GM13976 (cell line): ENCODE measurements around the gene ACSL6.

Source experiments
- DNase-seq: peaks from one replicate; pipeline ENCODE4 v3.0.0; 2012; ENCODE audit warnings: low spot score
- CTCF ChIP-seq: IDR thresholded peaks from 2 replicates; pipeline ENCODE4 v1.5.1; 2012; ENCODE audit warnings: borderline replicate concordance, mild to moderate bottlenecking; ENCODE audit not compliant: insufficient read depth; ENCODE audit errors: extremely low read depth, missing control alignments, control extremely low read depth
- in situ Hi-C: fragments of 300-500 bp; cut with MboI; formaldehyde crosslinking; loops from one replicate; pipeline ENCODE4 v1.12.0; 2022; ENCODE audit warnings: low sequenced_read_pairs, mixed read lengths, inconsistent platforms; ENCODE audit not compliant: unreplicated experiment

The ACSL6 gene

GRCh38 chr5:131950706-131951105, 60.8 kb downstream of the ACSL6 start:
- TF ChIP-seq CTCF = no peak
- in situ Hi-C loops = no loop called here
- no peak for DNase-seq

DNA sequence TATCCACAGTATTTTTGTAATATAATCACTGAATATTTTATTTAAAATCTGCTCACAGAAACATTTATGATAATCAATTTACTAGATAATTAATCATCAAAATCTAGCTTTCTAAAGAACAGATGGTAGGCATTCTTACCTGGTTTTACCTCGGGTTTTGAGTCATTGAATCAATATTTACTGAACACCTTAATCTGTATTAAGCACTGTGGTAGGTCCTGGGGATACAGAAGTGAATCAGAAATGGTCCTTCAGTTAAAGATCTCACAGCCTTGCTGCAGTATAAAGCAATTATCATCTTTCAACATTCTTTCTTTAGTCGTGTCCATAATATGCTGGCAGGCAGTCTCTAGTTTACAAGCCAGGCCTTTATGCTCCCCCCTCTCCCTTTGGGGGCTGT, 64.0 kb downstream of the ACSL6 start:
- no peak for DNase-seq
- in situ Hi-C loops = no loop called here
- TF ChIP-seq CTCF = no peak

DNA sequence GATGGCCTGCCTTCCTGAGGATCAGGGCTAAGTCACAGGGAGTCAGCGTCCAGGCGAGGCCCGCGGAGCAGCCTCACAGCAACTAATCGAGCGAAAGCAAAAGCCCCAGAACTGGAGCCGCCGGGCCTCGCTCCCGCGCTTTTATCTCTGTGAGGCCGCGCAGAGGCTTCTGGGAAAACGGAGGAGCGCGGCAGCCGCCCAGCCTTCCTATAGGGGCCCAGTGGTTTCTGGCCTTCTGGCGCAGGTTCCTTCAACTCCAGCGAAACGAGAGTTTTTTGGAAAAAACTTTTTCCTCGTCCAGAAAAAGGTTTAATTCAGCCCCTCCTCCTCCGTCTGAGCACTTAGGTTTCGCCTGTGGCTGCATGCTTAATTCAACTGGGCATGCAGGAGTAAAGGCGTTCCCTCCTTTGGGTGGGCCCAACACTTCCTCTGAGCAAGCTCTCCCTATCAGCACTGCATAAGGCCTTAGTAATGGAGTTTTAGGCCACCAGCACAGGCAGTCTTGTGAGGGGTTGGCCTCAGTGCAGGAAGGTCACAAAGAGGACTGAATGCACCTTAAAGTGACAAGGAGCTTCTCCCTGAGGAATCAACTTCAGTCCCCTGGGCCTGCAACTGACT, 65.8 kb downstream of the ACSL6 start, which contains the start of gene MEIKIN:
TSS of gene MEIKIN (minus strand) at position 113 of the 618 bp plus-strand sequence. CDS start 158 bp downstream, outside the sequence.
- DNase-seq = no peak
- TF ChIP-seq CTCF = no peak
- in situ Hi-C loops = no loop called here

DNA sequence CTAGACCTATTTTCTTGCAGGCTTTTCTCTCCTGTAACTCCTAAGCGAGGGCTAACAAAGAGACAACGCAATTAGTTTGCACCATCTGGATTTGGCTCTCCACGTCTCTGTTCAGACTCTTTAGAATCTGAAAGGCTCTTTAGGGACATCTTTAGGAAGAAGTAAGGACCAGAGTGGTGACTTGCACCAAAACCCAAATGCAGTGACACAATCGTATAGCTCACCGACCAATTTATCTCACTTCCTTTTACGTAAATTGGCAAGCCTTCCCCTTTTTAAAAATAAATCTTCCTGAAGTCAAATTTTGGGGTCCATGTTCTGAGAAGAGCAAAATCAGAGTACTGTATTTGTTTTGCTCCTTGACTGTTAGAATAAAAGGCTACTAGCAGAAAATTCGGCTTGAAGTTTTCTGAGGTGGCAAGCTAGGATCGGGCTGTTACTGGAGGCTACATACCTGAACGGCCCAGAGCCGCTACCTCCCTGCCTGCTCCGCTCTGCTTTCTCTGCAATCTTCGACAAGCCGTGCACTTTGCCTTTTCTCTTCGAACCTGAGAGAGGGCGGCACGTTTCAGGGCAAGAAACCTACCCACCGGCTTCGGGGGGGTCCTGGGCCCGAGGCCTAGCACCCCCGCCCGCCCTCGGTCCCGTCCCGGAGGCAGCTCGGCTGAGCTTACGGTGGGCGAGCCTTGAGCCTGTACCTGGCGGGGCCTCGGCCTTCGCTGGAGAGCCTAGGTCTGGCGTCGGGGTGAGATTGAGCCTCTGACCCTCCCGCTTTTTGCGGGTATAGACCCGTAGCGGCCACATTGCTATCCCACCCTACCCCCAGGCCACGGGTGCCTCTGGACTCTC, 66.5 kb downstream of the ACSL6 start:
- DNase-seq = no peak
- no peak for TF ChIP-seq CTCF
- in situ Hi-C loops = no loop called here

GRCh38 chr5:131943916-131944315, 67.5 kb downstream of the ACSL6 start:
- in situ Hi-C loops = no loop called here
- no peak for TF ChIP-seq CTCF
- DNase-seq = no peak

DNA sequence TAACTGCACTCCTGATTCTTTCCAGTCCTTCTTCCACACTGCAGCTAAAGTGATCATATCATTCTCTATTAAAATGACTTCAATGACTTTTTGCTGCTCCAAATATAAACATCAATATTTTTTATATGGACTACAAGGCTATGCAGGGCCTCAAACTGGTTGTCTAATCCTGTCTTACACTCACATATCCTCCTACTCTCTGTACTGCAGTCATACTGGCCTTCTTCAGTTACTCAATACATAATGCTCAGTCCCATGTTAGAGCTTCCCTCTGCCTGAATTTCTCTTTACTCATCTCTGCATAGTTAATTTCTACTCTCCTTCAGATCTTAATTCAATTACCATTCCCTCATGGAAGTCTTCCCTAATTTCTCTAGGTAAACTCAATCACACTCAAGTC, 69.4 kb downstream of the ACSL6 start:
- DNase-seq = no peak
- in situ Hi-C loops = no loop called here
- TF ChIP-seq CTCF = no peak
